GM23338 (cell line): Measurements from ENCODE around the gene SH3RF2. TPM values are rescaled to one million over a fixed set of nuclear protein-coding genes. Genes with fewer than 3 reads are reported as not detected.

Experiments
- ATAC-seq: fragments of 200-7000 bp; cut with Tn5 transposase; 3 replicates; pipeline ENCODE4 v1.9.1; 2020
- DNase-seq: peaks from one replicate; pipeline ENCODE4 v3.0.0-alpha.2; 2015; ENCODE audit warnings: low spot score
- H2AFZ ChIP-seq: fragments of 200-600 bp; sonication (generic); 2 replicates; pipeline ENCODE4 v1.8.0; 2016; ENCODE audit warnings: antibody characterized with exemption, mild to moderate bottlenecking, moderate library complexity
- H3F3A ChIP-seq: fragments of 200-600 bp; sonication (generic); replicated peaks from 2 replicates; pipeline ENCODE4 v1.8.0; 2017; ENCODE audit warnings: antibody characterized with exemption, mixed run types, low read depth
- H3K27ac ChIP-seq: fragments of 200-600 bp; sonication (generic); 2 replicates; pipeline ENCODE4 v1.6.1; 2016; ENCODE audit warnings: low read depth
- H3K27me3 ChIP-seq: fragments of 200-600 bp; sonication (generic); 2 replicates; pipeline ENCODE4 v1.8.0; 2016; ENCODE audit warnings: mild to moderate bottlenecking, mixed run types, moderate library complexity; ENCODE audit not compliant: insufficient read depth
- H3K36me3 ChIP-seq: fragments of 200-600 bp; sonication (generic); 2 replicates; pipeline ENCODE4 v1.8.0; 2016; ENCODE audit warnings: mild to moderate bottlenecking; ENCODE audit not compliant: insufficient read depth
- H3K4me1 ChIP-seq: fragments of 200-600 bp; sonication (generic); 2 replicates; pipeline ENCODE4 v1.8.0; 2016; ENCODE audit warnings: mild to moderate bottlenecking, moderate library complexity; ENCODE audit not compliant: insufficient read depth
- H3K4me2 ChIP-seq: fragments of 200-600 bp; sonication (generic); 2 replicates; pipeline ENCODE4 v1.7.1; 2017; ENCODE audit warnings: mixed run types
- H3K4me3 ChIP-seq: fragments of 200-600 bp; sonication (generic); 2 replicates; pipeline ENCODE4 v1.6.1; 2016; ENCODE audit warnings: mixed run types
- H3K79me2 ChIP-seq: fragments of 200-600 bp; sonication (generic); replicated peaks from 2 replicates; pipeline ENCODE4 v1.8.0; 2017; ENCODE audit warnings: mild to moderate bottlenecking; ENCODE audit not compliant: insufficient read depth
- H3K9me2 ChIP-seq: fragments of 200-600 bp; sonication (generic); 2 replicates; pipeline ENCODE4 v1.8.0; 2017; ENCODE audit not compliant: insufficient read depth
- H4K20me1 ChIP-seq: fragments of 200-600 bp; sonication (generic); replicated peaks from 2 replicates; pipeline ENCODE4 v1.8.0; 2017; ENCODE audit warnings: mild to moderate bottlenecking; ENCODE audit not compliant: insufficient read depth
- H3K27ac Mint-ChIP-seq: 2 replicates; pipeline ENCODE4 v1.8.0; 2020; ENCODE audit warnings: inconsistent platforms, mild to moderate bottlenecking, moderate library complexity, mixed read lengths
- H3K27me3 Mint-ChIP-seq: 3 replicates; pipeline ENCODE4 v1.8.0; 2022; ENCODE audit warnings: low read depth, mild to moderate bottlenecking, moderate library complexity, mixed read lengths, inconsistent platforms; ENCODE audit not compliant: insufficient read depth, poor library complexity
- H3K36me3 Mint-ChIP-seq: 3 replicates; pipeline ENCODE4 v1.8.0; 2021; ENCODE audit warnings: low read depth, mild to moderate bottlenecking, inconsistent platforms, moderate library complexity, mixed read lengths
- H3K4me1 Mint-ChIP-seq: 3 replicates; pipeline ENCODE4 v1.8.0; 2020; ENCODE audit warnings: mild to moderate bottlenecking, inconsistent platforms, mixed read lengths
- H3K4me3 Mint-ChIP-seq: 3 replicates; pipeline ENCODE4 v1.8.0; 2021; ENCODE audit warnings: moderate library complexity, mild to moderate bottlenecking, inconsistent platforms, mixed read lengths
- H3K9me3 Mint-ChIP-seq: 3 replicates; pipeline ENCODE4 v1.8.0; 2020; ENCODE audit warnings: moderate library complexity, mild to moderate bottlenecking, inconsistent platforms, mixed read lengths
- CREB1 ChIP-seq: fragments of 250-450 bp; sonication (Bioruptor Pico); IDR thresholded peaks from 2 replicates; pipeline ENCODE4 v1.5.0; 2020; ENCODE audit warnings: low read depth, mild to moderate bottlenecking, moderate library complexity
- EZH2 ChIP-seq: fragments of 200-600 bp; sonication (generic); IDR thresholded peaks from one replicate; pipeline ENCODE4 v1.8.0; 2017; ENCODE audit warnings: antibody characterized with exemption, mild to moderate bottlenecking, low read depth; ENCODE audit not compliant: unreplicated experiment
- EZH2phosphoT487 ChIP-seq: fragments of 200-600 bp; sonication (generic); IDR thresholded peaks from one replicate; pipeline ENCODE4 v1.8.1; 2018; ENCODE audit warnings: antibody characterized with exemption; ENCODE audit not compliant: unreplicated experiment
- JUNB ChIP-seq: IDR thresholded peaks from one replicate; pipeline ENCODE4 v1.6.1; 2016; ENCODE audit warnings: antibody characterized with exemption; ENCODE audit not compliant: unreplicated experiment
- NANOG ChIP-seq: IDR thresholded peaks from 2 replicates; pipeline ENCODE4 v1.6.1; 2016; ENCODE audit warnings: antibody characterized with exemption, borderline replicate concordance
- POLR2AphosphoS5 ChIP-seq: IDR thresholded peaks from 2 replicates; pipeline ENCODE4 v1.6.1; 2016; ENCODE audit warnings: antibody characterized with exemption, low read depth
- STAT1 ChIP-seq: IDR thresholded peaks from one replicate; pipeline ENCODE4 v1.6.1; 2016; ENCODE audit warnings: antibody characterized with exemption; ENCODE audit not compliant: unreplicated experiment
- ZNF114 ChIP-seq: fragments of 250-450 bp; sonication (Bioruptor Pico); IDR thresholded peaks from 2 replicates; pipeline ENCODE4 v1.5.0; 2020; ENCODE audit warnings: mild to moderate bottlenecking, moderate library complexity
- ZNF331 ChIP-seq: fragments of 250-450 bp; sonication (Bioruptor Pico); IDR thresholded peaks from 2 replicates; pipeline ENCODE4 v1.5.0; 2020; ENCODE audit warnings: low read depth, mild to moderate bottlenecking, moderate library complexity
- polyA plus RNA-seq: library from polyadenylated mRNA; unstranded; fragments of >200 nt; fragmentation: Nextera tagmentation; extraction: Ambion mirVana; gene quantifications from 2 replicates; pipeline ENCODE4 v1.2.1, GENCODE V29; 2016
- total RNA-seq: library from RNA; depleted of rRNA; stranded (reverse); fragments of >200 nt; shearing (Covaris generic); gene quantifications from 2 replicates; pipeline ENCODE4 v1.2.3, GENCODE V29; 2014
- TF ChIP-seq, protein P1 (sequence below): IDR thresholded peaks from one replicate; pipeline ENCODE4 v1.6.1; 2018; ENCODE audit warnings: antibody characterized with exemption; ENCODE audit not compliant: unreplicated experiment
- TF ChIP-seq, protein P2 (sequence below): IDR thresholded peaks from 2 replicates; pipeline ENCODE4 v1.6.1; 2016; ENCODE audit warnings: antibody characterized with exemption
- TF ChIP-seq, protein P3 (sequence below): fragments of 250-450 bp; sonication (Bioruptor Pico); IDR thresholded peaks from 2 replicates; pipeline ENCODE4 v1.5.0; 2020; ENCODE audit warnings: mild to moderate bottlenecking, moderate library complexity
- TF ChIP-seq, protein P4 (sequence below), 2 experiments: fragments of 200-600 bp in 1 of 2; sonication (generic) in 1 of 2; conservative IDR thresholded peaks; 2 replicates each; pipeline versions ENCODE4 v1.5.1 to v1.6.1; 2016 to 2017; ENCODE audit warnings: antibody characterized with exemption in 2 of 2, low read depth in 2 of 2, mild to moderate bottlenecking in 2 of 2, moderate library complexity in 1 of 2

The SH3RF2 gene
- total and polyA plus RNA-seq, 2 experiments from 2014 or later = 1.7 to 2.4 TPM

DNA sequence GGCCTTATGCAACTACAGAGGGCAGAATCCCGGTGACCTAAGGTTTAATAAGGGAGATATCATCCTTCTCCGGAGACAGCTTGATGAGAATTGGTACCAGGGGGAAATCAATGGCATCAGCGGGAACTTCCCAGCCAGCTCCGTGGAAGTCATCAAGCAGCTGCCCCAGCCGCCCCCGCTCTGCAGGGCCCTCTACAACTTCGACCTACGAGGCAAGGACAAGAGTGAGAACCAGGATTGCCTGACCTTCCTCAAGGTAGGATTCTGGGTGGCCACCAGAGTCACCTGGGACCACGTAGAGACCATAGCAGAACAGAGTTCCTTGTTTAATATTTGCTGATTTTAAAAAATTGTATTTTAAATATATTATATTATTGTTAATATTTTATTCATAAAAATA lies 63.7 kb downstream of the SH3RF2 start:
- H3K9me3 Mint-ChIP-seq = no peaks in the 10 kb centered on the region

More for the DNA sequence above, 63.7 kb downstream of the SH3RF2 start:
- H3K4me2 ChIP-seq = no peak overlapping the region
- Mint-ChIP-seq H3K4me1 (no peaks in the 10 kb centered on the region), H3K36me3 (no peaks in the 10 kb centered on the region), H3K27me3 (no peaks in the 10 kb centered on the region), H3K4me3 (no peak overlapping the region), H3K27ac (no peak overlapping the region)
- no peak overlapping the region for H3K4me3 ChIP-seq
- peaks cover 1% of the 10 kb centered on the region; the same call in 1 of the 2 replicates for H3K9me2 ChIP-seq
- no peak overlapping the region for H3K27ac ChIP-seq
- DNase-seq = no peak
- no peak overlapping the region for H2AFZ ChIP-seq
- TF ChIP-seq EZH2phosphoT487 (no peak), JUNB (no peak), EZH2 (no peak), NANOG (no peak), ZNF114 (CRISPR knock-in tag) (no peak), STAT1 (no peak), POLR2AphosphoS5 (no peak), ZNF331 (CRISPR knock-in tag) (no peak), CREB1 (CRISPR knock-in tag) (no peak)
- TF ChIP-seq, protein P1, sequence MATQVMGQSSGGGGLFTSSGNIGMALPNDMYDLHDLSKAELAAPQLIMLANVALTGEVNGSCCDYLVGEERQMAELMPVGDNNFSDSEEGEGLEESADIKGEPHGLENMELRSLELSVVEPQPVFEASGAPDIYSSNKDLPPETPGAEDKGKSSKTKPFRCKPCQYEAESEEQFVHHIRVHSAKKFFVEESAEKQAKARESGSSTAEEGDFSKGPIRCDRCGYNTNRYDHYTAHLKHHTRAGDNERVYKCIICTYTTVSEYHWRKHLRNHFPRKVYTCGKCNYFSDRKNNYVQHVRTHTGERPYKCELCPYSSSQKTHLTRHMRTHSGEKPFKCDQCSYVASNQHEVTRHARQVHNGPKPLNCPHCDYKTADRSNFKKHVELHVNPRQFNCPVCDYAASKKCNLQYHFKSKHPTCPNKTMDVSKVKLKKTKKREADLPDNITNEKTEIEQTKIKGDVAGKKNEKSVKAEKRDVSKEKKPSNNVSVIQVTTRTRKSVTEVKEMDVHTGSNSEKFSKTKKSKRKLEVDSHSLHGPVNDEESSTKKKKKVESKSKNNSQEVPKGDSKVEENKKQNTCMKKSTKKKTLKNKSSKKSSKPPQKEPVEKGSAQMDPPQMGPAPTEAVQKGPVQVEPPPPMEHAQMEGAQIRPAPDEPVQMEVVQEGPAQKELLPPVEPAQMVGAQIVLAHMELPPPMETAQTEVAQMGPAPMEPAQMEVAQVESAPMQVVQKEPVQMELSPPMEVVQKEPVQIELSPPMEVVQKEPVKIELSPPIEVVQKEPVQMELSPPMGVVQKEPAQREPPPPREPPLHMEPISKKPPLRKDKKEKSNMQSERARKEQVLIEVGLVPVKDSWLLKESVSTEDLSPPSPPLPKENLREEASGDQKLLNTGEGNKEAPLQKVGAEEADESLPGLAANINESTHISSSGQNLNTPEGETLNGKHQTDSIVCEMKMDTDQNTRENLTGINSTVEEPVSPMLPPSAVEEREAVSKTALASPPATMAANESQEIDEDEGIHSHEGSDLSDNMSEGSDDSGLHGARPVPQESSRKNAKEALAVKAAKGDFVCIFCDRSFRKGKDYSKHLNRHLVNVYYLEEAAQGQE = no peak
- TF ChIP-seq, protein P2, sequence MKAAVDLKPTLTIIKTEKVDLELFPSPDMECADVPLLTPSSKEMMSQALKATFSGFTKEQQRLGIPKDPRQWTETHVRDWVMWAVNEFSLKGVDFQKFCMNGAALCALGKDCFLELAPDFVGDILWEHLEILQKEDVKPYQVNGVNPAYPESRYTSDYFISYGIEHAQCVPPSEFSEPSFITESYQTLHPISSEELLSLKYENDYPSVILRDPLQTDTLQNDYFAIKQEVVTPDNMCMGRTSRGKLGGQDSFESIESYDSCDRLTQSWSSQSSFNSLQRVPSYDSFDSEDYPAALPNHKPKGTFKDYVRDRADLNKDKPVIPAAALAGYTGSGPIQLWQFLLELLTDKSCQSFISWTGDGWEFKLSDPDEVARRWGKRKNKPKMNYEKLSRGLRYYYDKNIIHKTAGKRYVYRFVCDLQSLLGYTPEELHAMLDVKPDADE = no peak
- TF ChIP-seq, protein P3, sequence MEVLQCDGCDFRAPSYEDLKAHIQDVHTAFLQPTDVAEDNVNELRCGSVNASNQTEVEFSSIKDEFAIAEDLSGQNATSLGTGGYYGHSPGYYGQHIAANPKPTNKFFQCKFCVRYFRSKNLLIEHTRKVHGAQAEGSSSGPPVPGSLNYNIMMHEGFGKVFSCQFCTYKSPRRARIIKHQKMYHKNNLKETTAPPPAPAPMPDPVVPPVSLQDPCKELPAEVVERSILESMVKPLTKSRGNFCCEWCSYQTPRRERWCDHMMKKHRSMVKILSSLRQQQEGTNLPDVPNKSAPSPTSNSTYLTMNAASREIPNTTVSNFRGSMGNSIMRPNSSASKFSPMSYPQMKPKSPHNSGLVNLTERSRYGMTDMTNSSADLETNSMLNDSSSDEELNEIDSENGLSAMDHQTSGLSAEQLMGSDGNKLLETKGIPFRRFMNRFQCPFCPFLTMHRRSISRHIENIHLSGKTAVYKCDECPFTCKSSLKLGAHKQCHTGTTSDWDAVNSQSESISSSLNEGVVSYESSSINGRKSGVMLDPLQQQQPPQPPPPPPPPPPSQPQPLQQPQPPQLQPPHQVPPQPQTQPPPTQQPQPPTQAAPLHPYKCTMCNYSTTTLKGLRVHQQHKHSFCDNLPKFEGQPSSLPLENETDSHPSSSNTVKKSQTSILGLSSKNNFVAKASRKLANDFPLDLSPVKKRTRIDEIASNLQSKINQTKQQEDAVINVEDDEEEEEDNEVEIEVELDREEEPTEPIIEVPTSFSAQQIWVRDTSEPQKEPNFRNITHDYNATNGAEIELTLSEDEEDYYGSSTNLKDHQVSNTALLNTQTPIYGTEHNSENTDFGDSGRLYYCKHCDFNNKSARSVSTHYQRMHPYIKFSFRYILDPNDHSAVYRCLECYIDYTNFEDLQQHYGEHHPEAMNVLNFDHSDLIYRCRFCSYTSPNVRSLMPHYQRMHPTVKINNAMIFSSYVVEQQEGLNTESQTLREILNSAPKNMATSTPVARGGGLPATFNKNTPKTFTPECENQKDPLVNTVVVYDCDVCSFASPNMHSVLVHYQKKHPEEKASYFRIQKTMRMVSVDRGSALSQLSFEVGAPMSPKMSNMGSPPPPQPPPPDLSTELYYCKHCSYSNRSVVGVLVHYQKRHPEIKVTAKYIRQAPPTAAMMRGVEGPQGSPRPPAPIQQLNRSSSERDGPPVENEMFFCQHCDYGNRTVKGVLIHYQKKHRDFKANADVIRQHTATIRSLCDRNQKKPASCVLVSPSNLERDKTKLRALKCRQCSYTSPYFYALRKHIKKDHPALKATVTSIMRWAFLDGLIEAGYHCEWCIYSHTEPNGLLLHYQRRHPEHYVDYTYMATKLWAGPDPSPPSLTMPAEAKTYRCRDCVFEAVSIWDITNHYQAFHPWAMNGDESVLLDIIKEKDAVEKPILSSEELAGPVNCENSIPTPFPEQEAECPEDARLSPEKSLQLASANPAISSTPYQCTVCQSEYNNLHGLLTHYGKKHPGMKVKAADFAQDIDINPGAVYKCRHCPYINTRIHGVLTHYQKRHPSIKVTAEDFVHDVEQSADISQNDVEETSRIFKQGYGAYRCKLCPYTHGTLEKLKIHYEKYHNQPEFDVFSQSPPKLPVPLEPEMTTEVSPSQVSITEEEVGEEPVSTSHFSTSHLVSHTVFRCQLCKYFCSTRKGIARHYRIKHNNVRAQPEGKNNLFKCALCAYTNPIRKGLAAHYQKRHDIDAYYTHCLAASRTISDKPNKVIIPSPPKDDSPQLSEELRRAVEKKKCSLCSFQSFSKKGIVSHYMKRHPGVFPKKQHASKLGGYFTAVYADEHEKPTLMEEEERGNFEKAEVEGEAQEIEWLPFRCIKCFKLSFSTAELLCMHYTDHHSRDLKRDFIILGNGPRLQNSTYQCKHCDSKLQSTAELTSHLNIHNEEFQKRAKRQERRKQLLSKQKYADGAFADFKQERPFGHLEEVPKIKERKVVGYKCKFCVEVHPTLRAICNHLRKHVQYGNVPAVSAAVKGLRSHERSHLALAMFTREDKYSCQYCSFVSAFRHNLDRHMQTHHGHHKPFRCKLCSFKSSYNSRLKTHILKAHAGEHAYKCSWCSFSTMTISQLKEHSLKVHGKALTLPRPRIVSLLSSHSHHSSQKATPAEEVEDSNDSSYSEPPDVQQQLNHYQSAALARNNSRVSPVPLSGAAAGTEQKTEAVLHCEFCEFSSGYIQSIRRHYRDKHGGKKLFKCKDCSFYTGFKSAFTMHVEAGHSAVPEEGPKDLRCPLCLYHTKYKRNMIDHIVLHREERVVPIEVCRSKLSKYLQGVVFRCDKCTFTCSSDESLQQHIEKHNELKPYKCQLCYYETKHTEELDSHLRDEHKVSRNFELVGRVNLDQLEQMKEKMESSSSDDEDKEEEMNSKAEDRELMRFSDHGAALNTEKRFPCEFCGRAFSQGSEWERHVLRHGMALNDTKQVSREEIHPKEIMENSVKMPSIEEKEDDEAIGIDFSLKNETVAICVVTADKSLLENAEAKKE (CRISPR knock-in tag) = no peak
- TF ChIP-seq, protein P4, sequence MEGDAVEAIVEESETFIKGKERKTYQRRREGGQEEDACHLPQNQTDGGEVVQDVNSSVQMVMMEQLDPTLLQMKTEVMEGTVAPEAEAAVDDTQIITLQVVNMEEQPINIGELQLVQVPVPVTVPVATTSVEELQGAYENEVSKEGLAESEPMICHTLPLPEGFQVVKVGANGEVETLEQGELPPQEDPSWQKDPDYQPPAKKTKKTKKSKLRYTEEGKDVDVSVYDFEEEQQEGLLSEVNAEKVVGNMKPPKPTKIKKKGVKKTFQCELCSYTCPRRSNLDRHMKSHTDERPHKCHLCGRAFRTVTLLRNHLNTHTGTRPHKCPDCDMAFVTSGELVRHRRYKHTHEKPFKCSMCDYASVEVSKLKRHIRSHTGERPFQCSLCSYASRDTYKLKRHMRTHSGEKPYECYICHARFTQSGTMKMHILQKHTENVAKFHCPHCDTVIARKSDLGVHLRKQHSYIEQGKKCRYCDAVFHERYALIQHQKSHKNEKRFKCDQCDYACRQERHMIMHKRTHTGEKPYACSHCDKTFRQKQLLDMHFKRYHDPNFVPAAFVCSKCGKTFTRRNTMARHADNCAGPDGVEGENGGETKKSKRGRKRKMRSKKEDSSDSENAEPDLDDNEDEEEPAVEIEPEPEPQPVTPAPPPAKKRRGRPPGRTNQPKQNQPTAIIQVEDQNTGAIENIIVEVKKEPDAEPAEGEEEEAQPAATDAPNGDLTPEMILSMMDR (conservative IDR thresholded peaks at IDR 0.05; ENCODE audit: low read depth in 2 of 2) = no peak
- H4K20me1 ChIP-seq = no peaks in the 10 kb centered on the region
- H3F3A ChIP-seq = no peaks in the 10 kb centered on the region
- H3K27me3 ChIP-seq = no peaks in the 10 kb centered on the region
- ATAC-seq = no peak
- no peaks in the 10 kb centered on the region for H3K79me2 ChIP-seq
- H3K4me1 ChIP-seq = no peaks in the 10 kb centered on the region
- H3K36me3 ChIP-seq = no peaks in the 10 kb centered on the region
